GM18526 (cell line): ENCODE data around the gene RFX1.

Source experiments
- POLR2A ChIP-seq: IDR thresholded peaks from 3 replicates; pipeline ENCODE4 v1.6.1; 2011; ENCODE audit not compliant: insufficient read length; ENCODE audit errors: extremely low read depth

RFX1 gene

GRCh38 chr19:14028901-14029300 lies 22.8 kb upstream of the RFX1 start:
- TF ChIP-seq POLR2A: no peak

- no peak for TF ChIP-seq POLR2A
Observed at GRCh38 chr19:14027856-14028450, 21.8 kb upstream of the RFX1 start, which contains the start of gene RLN3. Gene RLN3, plus strand, starts transcription at chr19:14028148. Its CDS starts 57 bp downstream, at chr19:14028205.

- TF ChIP-seq POLR2A: no peak
Observed at GRCh38 chr19:14023404-14024235, 17.5 kb upstream of the RFX1 start.

- TF ChIP-seq POLR2A: no peak
Observed at GRCh38 chr19:14022469-14022868, 16.3 kb upstream of the RFX1 start.

GRCh38 chr19:14021474-14021873 lies 15.4 kb upstream of the RFX1 start:
- TF ChIP-seq POLR2A: no peak

- TF ChIP-seq POLR2A: no peak
Observed at GRCh38 chr19:14019100-14019499, 13.0 kb upstream of the RFX1 start.

- no peak for TF ChIP-seq POLR2A
Observed at GRCh38 chr19:14015524-14016035, 9.5 kb upstream of the RFX1 start.

- no peak for TF ChIP-seq POLR2A
Observed at GRCh38 chr19:14012378-14012915, 6.3 kb upstream of the RFX1 start.

- peak; percentile 50 for TF ChIP-seq POLR2A
Observed at GRCh38 chr19:14006766-14007562, 844 bp upstream of the RFX1 start.

- peak; percentile 66 for TF ChIP-seq POLR2A
Observed at GRCh38 chr19:14005349-14006084, 603 bp downstream of the RFX1 start.

- TF ChIP-seq POLR2A: no peak
Observed at GRCh38 chr19:14004619-14005348, 1.3 kb downstream of the RFX1 start.

GRCh38 chr19:14003251-14004055 lies 2.7 kb downstream of the RFX1 start:
- TF ChIP-seq POLR2A: no peak
